Esophagus muscularis mucosa (tissue), 3 donors: ENCODE results near the gene KIAA0930.

Source experiments
- EP300 ChIP-seq: sonication (generic); formaldehyde crosslinking; IDR thresholded peaks from one replicate; pipeline ENCODE4 v1.6.1; 2017; ENCODE audit warnings: antibody characterized with exemption
- TF ChIP-seq, protein P1 (sequence below), 3 experiments: fragments of 200-600 bp in 2 of 3; fragments of 450-650 bp in 1 of 3; sonication (generic) in 2 of 3; IDR thresholded peaks; one replicate each; pipeline ENCODE4 v1.5.1; 2017 to 2019; ENCODE audit warnings: antibody characterized with exemption in 3 of 3, mild to moderate bottlenecking in 2 of 3, moderate library complexity in 1 of 3

DNA sequence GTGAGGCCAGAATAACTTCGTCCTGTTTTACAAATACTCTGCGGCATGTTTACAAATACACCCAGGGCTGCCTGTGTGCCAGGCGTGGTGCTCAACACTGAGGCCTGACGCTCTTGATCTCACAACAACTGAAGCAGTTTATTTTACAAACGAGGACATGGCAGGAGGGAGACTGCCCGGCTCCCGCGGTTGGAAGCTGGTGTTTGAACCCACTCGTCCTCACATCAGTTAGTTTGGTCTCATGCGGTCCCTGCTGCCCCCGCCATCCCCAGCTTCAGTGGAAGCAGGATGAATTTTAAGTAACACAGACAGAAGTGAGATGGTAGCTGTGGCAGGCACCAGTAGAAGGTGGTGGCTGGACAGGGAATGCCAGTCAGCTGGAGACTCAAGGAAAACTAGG lies 16.4 kb downstream of the KIAA0930 start:
- TF ChIP-seq, protein P1, sequence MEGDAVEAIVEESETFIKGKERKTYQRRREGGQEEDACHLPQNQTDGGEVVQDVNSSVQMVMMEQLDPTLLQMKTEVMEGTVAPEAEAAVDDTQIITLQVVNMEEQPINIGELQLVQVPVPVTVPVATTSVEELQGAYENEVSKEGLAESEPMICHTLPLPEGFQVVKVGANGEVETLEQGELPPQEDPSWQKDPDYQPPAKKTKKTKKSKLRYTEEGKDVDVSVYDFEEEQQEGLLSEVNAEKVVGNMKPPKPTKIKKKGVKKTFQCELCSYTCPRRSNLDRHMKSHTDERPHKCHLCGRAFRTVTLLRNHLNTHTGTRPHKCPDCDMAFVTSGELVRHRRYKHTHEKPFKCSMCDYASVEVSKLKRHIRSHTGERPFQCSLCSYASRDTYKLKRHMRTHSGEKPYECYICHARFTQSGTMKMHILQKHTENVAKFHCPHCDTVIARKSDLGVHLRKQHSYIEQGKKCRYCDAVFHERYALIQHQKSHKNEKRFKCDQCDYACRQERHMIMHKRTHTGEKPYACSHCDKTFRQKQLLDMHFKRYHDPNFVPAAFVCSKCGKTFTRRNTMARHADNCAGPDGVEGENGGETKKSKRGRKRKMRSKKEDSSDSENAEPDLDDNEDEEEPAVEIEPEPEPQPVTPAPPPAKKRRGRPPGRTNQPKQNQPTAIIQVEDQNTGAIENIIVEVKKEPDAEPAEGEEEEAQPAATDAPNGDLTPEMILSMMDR (IDR thresholded peaks at IDR 0.05) = no peak
- no peak for TF ChIP-seq EP300
